HG03097 (cell line): ENCODE measurements around the gene PHLDA1.
A peak's percentile ranks its signal among the peaks of the same experiment; 100 is the strongest.
"Not testable (repeated sequence)": the region's sequence is repeated elsewhere in the genome, so short reads cannot be mapped to it uniquely, and the experiment has no call there.

Source experiments
- ATAC-seq: cut with Tn5 transposase; IDR thresholded peaks from one replicate; pipeline ENCODE4 v1.9.1; 2021; ENCODE audit not compliant: unreplicated experiment, low FRiP score

The PHLDA1 gene

DNA sequence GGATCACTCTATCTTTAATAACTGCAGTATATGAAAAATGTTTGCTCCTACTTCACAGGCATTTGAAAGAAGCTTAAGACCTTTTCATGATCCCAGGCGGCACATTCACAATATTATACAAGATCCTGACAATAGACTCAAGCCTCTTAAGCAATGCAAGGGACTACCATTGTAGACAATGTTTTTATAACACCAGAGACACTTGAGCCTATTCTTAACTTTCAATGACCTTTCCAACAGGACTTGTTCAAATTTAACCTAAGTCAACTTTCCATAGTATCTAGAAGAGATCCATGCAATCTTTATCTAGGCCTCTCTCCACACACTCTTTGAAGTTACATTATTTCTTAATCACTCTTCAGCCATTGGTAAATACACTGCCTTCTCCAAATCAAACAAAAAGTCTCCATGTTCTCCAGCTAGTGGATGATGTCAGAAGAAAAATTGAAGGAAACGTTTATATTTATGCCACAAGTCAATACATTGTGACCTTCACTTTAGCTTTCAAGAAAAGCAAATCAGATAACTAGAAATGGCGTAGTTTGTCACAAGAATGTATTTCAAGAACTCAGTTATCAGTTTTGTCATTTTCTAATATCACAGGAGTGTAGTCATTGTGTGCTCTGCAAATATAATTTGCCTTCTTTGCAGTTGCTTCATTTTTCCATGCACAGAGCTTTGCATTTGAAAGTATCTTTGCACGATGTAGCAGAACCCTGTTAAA is 41.2 kb downstream of the PHLDA1 start:
- no peak for ATAC-seq

DNA sequence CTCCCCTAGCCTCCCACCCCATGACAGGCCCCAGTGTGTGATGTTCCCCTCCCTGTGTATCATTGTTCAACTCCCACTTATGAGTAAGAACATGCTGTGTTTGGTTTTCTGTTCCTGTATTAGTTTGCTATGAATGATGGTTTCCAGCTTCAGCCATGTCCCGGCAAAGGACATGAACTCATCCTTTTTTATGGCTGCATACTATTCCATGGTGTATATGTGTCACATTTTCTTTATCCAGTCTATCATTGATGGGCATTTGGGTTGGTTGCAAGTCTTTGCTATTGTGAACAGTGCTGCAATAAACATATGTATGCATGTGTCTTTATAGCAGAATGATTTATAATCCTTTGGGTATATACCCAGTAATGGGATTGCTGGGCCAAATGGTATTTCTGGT is 43.9 kb downstream of the PHLDA1 start:
- not testable (repeated sequence) for ATAC-seq

DNA sequence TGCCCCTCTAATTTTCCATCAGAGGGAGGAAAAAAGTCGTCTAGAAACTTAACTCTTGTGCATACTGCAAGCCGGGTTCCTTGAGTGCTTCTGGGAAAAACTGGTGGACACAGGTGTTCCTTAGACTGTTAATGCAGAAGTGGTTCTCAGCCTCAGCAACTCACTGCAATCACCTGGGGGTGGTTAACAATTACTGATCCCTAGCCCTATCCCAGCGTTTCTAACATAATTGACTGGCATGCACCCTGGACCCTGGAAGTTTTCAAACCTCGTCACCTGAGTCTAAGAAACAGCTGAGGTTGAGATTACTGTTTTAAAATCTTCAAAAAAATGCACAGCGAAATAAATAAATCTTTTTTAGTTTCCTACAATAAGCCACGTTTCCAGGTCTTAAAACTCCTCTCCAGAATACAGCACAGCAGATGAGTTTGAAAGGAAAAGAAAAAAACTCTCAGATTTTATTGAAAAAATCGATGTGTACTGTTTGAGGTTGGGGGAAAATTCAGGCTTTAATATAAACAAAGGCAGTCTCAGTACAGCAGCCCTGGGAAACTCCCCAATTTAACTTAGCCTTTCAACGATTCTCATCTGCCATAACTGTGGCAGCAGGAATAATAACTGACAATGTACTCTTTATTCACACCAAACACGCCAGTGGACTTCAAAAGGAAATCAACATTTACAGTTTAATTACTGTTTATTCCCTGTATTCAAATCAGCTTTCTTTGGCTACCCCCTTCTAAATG is 45.4 kb downstream of the PHLDA1 start:
- ATAC-seq, result no peak

DNA sequence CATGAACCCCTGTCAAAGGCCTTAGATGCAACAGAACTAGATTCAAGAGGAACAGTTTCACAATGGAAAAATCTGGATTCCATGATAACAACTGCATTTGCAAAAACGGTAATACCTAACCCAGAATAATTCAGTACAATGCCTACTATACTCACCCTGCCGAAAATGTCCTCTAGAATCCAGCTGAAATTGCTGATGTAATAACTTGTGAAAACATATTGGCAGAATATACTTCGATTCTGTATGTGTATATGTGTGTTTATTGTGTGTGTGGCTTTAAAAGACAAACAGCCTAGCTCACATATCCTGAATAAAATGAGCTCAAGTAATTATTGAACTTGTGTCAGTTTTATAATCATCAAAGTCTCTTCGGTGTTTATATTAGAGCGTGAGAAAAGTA is 46.0 kb downstream of the PHLDA1 start:
- ATAC-seq, result no peak

DNA sequence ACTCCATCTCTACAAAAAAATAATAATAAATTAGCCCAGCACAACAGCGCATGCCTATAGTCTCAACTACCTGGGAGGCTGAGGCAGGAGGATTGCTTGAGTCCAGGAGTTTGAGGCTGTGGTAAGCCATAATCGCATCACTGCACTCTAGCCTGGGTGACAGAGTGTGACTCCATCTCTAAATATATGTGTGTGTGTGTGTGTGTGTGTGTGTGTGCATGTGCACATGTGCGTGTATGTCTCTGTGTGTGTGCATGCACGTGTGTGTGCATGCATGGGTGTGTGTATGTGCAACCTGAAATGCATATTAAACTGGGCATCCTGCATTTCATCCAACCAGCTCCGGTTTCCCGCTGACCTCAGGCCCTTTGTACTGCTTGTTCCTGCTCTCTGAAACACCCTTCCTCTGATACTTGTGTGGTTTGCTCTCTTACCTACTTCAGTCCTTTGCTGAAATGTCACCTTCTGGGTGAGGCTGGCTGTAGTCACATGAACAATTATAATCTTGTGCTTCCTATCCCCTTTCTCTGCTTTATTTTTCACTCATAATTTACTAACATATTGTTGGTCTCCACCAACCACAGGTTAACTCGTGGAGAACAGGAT is 46.9 kb downstream of the PHLDA1 start:
- no peak for ATAC-seq

DNA sequence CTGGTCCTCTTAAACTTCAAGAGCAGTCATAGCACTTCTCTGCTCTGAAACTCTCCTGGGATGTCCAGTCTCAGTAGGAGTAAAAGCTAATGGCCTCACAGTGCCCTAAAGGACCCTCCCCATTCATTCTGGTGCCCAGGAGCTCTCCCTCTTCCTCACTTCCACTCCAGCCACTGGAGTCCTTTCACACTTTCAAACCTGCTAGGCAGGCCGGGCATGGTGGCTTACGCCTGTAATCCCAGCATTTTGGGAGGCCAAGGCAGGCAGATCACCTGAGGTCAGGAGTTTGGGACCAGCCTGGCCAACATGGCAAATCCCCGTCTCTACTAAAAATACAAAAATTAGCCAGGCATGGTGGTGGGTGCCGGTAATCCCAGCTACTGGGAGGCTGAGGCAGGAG is 47.7 kb downstream of the PHLDA1 start:
- ATAC-seq, result not testable (repeated sequence)

DNA sequence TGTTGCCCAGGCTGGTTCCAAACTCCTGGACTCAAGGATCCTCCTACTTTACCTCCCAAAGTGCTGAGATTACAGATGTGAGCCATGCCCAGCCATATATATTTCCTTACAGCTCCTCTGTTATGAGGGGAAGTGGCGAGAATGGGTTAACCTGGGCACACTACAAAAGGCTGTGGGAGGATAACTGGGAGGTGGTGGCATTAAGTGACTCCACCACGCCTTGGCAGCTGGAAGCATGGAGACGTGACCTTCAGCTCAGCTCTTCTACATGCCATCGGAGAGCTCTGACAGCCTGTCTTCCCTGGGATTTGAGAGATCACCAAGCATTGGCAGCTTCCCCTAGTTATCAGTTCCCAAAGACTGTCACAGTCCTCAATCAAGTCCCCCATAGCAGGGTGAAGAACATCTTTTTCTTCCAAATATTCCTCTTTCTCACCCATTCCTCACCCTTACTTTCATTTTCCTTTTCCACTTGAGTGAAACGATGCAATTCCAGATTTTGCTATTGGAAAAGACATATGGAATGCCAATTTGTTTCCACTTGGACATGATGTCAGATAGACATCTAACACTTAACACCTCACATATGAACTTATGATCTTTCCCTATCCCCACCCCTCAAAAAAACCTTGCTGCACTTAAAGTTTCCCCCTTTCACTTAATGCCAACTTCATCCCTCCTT is 48.5 kb downstream of the PHLDA1 start:
- ATAC-seq, result no peak

DNA sequence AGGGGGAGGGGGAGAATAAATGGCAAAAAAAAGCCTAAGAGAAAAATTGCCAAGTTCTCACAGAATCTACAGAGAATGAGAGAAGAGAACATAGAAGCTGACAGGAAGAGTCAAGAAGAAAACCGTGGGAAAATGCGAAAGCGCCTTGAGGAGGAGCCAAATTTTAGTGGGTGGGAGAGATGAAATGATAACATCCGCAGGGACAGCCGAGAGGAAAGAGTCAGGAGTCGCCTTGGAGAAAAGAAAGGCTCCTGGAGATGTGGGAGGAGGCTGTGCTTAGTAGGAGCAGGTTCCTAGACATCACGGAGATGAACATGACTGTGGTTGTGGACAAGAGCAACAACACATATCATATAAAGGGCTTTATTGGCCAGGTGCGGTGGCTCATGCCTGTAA is 49.4 kb downstream of the PHLDA1 start:
- no peak for ATAC-seq

DNA sequence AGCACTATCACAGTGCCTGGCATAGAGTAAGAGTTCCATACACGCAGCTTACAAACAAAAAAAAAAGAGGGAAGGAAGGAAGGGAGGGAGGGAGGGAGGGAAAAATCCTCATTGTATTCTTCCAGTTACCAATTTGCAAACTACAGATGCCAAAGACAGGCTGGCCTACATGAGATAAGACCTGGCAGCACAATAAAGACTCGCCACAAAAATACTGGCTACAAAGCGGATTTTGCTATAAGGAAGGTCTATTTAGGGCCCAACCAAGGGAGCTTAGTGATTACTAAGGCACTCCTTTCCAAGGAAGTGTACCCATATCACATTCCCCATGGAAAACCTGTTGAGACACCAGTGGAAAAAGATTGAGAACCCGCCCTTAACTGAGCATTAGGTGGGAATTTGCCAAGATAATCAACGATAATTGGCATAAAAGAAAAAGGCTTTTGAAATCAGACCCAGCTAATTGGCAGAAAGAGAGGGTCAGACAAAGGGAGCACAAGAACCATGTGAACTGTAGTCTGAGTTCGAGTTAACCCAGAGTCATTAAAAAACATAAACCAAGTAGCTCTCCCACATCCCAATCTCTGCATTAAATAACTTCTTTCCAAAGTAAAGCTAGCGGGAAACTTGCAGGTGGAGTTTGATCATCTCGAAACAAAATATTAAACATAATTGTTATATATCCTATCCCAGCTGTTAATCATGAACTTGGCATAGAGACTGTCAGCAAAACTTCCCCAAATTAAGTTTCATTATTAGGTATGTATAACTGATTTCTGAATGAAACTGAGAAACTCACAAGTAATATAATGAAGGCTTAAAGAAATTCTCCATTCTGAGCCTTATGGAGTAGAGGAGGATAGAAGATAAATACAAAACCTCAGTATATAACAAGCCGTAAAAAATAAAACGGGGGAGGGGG is 50.1 kb downstream of the PHLDA1 start:
- peak; percentile 39 for ATAC-seq

DNA sequence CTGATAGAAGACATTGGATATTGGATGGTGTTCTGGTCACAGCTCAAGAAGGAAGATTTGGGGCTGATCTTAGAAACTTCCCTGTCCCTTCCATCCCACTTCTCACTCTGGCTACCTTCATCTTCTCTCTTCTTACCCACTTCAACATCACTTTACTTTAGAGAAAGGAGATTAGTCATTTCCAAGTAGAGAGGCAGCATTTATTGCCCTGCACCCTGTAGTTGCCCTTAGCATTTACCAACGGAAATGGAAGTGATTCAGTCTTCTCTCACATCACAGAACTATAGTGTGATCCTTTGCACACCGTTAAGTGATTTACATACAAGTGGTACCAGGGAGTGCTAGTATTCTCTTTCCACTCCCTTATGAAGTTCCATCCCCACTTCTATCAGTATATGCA is 52.4 kb downstream of the PHLDA1 start:
- ATAC-seq, result no peak

DNA sequence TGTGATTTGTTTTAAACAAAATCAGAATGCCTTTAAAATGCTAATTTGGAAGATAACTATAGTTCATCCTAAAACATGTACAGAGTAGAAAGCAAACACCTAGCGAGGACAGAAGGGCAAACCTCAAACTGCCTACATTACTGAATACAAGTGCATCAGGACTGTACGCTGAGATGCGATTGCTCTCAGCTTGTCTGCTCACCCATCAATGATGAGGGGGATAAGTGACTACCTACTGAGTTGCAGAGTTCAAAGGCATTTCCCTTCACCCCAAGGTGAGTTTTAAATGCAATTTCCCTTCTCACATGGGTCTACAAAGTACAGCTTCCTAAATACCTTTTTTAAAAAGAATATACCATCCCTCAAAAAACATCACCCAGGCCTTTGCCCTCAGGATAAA is 52.9 kb downstream of the PHLDA1 start:
- no peak for ATAC-seq

DNA sequence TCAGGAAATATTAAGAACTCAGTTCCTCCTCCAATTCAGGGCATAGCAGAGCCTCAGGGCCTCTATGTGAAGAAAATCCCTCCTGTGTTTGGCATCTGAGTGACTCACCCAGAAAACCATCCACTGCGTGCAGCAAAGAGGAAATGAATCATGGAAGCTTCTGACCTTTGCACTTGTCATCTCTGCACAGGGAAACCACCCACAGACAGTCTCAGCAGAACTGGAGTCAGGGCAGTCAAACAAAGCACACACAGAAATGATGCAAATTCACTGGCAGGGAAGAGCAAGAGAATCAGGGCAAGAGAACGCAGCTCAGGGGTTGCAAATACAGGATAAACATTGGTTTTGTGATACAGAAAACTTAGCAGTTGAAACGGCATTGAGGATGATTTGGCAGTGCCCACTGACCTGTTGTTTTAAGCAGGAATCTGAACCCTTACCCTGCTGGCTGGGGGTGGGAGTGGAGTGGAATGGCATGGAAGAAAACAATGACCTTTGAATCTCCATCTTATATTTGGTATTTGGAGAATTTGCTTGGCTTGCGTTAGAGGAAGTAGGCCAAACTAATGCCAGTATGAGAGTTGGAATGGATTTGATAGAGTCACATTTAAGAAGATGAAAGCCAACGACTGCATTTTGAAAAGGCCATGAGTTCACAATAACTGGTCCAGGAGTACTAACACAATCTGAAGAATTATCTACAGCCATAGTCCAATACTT is 53.5 kb downstream of the PHLDA1 start:
- peak; percentile 93 for ATAC-seq

DNA sequence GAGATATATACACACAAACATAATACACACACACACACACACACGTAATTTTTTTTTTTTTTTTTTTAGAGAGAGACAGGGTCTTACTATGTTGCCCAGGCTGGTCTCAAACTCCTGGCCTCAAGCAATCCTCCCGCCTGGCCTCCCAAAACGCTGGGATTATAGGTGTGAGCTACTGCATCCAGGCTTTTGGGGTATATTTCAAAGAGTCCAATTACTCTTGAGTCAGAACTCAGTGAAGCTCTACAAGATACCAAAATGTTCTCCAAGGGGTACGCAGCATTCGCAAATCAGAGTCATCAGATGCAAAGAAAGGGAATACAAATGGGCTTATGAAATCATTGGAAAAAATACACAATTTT is 54.0 kb downstream of the PHLDA1 start:
- ATAC-seq, result peak; percentile 2

DNA sequence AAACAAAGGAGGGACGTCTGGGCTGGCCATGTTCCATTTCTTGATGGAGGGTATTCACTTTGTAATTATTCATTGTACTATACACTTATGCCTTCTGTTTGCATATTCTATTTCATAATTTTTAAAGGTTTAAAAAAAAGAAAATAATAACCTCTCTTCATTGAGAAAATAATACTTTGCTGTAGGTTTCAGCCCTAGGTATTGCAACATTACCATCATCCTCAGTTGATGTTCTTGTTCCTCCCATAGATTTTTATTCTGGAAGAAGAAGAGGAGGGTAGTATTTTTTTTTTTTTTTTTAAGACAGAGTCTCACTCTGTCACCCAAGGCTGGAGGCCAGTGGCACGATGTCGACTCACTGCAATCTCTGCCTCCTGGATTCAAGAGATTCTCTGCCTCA is 54.7 kb downstream of the PHLDA1 start:
- no peak for ATAC-seq

DNA sequence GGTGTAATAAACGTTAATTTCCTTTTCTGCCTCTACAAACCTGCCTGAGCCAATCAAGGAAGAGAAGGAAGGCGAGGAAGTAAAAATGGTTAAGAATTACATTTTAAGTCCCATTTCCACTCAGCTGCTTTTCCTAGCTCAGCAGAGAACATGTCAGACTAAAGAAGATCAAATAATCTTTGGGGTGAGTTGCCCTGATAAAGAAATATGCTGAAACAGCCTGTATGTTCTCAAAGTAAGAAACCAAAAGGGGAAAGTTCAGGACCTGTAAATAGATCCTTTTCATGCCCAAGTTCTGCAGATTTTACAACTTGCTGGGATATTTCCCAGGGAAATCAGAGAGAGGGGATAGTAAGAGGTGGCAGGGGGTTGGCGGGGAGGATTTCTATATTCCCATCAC is 55.5 kb downstream of the PHLDA1 start:
- ATAC-seq, result no peak

DNA sequence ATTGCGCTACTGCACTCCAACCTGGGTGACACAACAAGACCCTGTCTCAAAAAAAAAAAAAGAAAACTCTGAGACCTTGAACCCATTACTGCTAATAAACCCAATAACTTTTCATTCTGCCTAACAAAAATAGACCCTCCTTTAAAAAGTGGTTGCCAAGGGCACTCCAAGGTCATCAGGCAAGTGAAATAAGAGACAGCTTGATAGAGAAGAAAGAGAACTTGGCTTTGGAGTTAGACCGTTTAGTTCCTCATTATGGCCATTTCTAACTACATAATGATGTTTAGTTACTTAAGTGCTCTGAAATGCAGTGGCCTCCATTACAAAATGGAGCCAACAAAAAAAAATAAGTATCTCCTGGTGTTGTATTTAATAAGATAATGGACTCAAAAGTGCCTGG is 55.9 kb downstream of the PHLDA1 start:
- no peak for ATAC-seq
